H1 (cell line): ENCODE results near the gene METAP1D. TPM values are rescaled to one million over a fixed set of nuclear protein-coding genes. Genes with fewer than 3 reads are reported as not detected.

Experiments
- GTF2F1 ChIP-seq: IDR thresholded peaks from 2 replicates; pipeline ENCODE4 v1.6.1; 2012; ENCODE audit warnings: low read depth, low read length, improper control_type of control experiment, borderline replicate concordance
- SRF ChIP-seq: IDR thresholded peaks from 2 replicates; pipeline ENCODE4 v1.6.1; 2011; ENCODE audit warnings: mild to moderate bottlenecking, low read depth, low read length, moderate library complexity
- YY1 ChIP-seq: IDR thresholded peaks from 2 replicates; pipeline ENCODE4 v1.6.1; 2011; ENCODE audit warnings: low read depth, mild to moderate bottlenecking, low read length
- polyA plus RNA-seq, 7 experiments: library from polyadenylated mRNA; depleted of rRNA in 3 of 7; stranded (reverse) in 5 of 7; unstranded in 2 of 7; fragments of >200 nt in 5 of 7; fragments of 200-250 nt in 2 of 7; gene quantifications; 1 replicate in 5 of 7; 2 replicates in 1 of 7; 4 replicates in 1 of 7; pipeline versions ENCODE4 v1.2.1 to v1.2.3, GENCODE V29; 2011 to 2013; ENCODE audit warnings: missing spikeins in 2 of 7, mixed read lengths in 2 of 7
- total RNA-seq: library from RNA; stranded (reverse); fragmentation: NEBNext Ultra II Directional; extraction: Animal tissue kit (Norgen Biotek cat#: 25700); gene quantifications from 2 replicates; pipeline ENCODE4 v1.2.1, GENCODE V29; 2021
- TF ChIP-seq, protein P1 (sequence below): IDR thresholded peaks from 2 replicates; pipeline ENCODE4 v1.6.1; 2011; ENCODE audit warnings: low read length, improper control_type of control experiment

Gene METAP1D
- total and polyA plus RNA-seq, 2 of the 8 experiments (the other 6 are each of a cell fraction or from before 2014, with no cell fraction given) = 3.9 to 6.2 TPM

DNA sequence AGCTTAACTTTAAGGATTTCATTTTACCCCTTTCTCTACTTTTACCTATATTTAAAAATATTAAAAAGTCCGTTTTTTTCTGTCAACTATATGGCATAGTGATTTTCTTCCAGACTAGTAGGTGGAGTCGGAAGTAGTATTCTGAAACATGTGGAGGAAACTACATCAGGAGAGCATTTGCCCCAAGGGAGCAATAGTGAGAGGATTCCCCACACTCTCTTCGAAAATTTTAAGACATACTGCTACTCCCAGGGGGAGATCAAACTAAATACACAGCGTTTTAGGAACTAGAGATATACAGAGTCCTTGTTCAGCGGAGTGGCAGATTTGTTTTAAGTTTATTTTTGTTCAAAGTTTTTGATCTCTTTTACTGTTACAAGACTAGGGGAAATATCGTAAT lies 40.6 kb downstream of the METAP1D start (continued):
- TF ChIP-seq, protein P1, sequence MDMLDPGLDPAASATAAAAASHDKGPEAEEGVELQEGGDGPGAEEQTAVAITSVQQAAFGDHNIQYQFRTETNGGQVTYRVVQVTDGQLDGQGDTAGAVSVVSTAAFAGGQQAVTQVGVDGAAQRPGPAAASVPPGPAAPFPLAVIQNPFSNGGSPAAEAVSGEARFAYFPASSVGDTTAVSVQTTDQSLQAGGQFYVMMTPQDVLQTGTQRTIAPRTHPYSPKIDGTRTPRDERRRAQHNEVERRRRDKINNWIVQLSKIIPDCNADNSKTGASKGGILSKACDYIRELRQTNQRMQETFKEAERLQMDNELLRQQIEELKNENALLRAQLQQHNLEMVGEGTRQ = no peak
- TF ChIP-seq YY1 (no peak), GTF2F1 (no peak), SRF (no peak)
